GM12878 (cell line): Measurements from ENCODE around the gene ETV3L. TPM values are rescaled to one million over a fixed set of nuclear protein-coding genes. Genes with fewer than 3 reads are reported as not detected.

ENCODE experiments used
- ATF7 ChIP-seq: fragments of 450-650 bp; IDR thresholded peaks from 2 replicates; pipeline ENCODE4 v1.6.1; 2016; ENCODE audit warnings: low read depth, mild to moderate bottlenecking
- BHLHE40 ChIP-seq, 2 experiments: fragments of 450-650 bp in 1 of 2; IDR thresholded peaks; 2 replicates each; pipeline ENCODE4 v1.6.1; 2011 to 2017; ENCODE audit warnings: low read depth in 2 of 2, borderline replicate concordance in 1 of 2, improper control_type of control experiment in 1 of 2, low read length in 1 of 2, mild to moderate bottlenecking in 1 of 2
- DPF2 ChIP-seq: fragments of 450-650 bp; IDR thresholded peaks from 2 replicates; pipeline ENCODE4 v1.6.1; 2017; ENCODE audit warnings: mild to moderate bottlenecking
- E4F1 ChIP-seq: fragments of 450-650 bp; IDR thresholded peaks from 2 replicates; pipeline ENCODE4 v1.6.1; 2018; ENCODE audit warnings: borderline replicate concordance, mild to moderate bottlenecking; ENCODE audit not compliant: partially characterized antibody
- FOS ChIP-seq: IDR thresholded peaks from 3 replicates; pipeline ENCODE4 v1.6.1; 2011; ENCODE audit warnings: borderline replicate concordance; ENCODE audit not compliant: insufficient read length; ENCODE audit errors: extremely low read depth
- FOXK2 ChIP-seq: fragments of 450-650 bp; IDR thresholded peaks from 2 replicates; pipeline ENCODE4 v1.6.1; 2017; ENCODE audit warnings: mild to moderate bottlenecking, moderate library complexity
- IRF5 ChIP-seq: fragments of 450-650 bp; IDR thresholded peaks from 2 replicates; pipeline ENCODE4 v1.6.1; 2017; ENCODE audit warnings: borderline replicate concordance
- JUNB ChIP-seq: IDR thresholded peaks from 2 replicates; pipeline ENCODE4 v1.6.1; 2016; ENCODE audit warnings: antibody characterized with exemption, mild to moderate bottlenecking
- MXI1 ChIP-seq: fragments of 150-350 bp; IDR thresholded peaks from 2 replicates; pipeline ENCODE4 v1.6.1; 2011; ENCODE audit warnings: low read depth, mild to moderate bottlenecking, inconsistent platforms, low read length, improper control_type of control experiment
- NR2C1 ChIP-seq: fragments of 450-650 bp; IDR thresholded peaks from 2 replicates; pipeline ENCODE4 v1.6.1; 2017; ENCODE audit warnings: antibody characterized with exemption, mild to moderate bottlenecking, moderate library complexity
- POU2F2 ChIP-seq: IDR thresholded peaks from 3 replicates; pipeline ENCODE4 v1.6.1; 2011; ENCODE audit warnings: low read depth, mild to moderate bottlenecking, low read length, borderline replicate concordance
- RBBP5 ChIP-seq: fragments of 200-600 bp; sonication (generic); conservative IDR thresholded peaks from 2 replicates; pipeline ENCODE4 v1.6.1; 2016
- SRF ChIP-seq, 2 experiments: IDR thresholded peaks; 2 replicates each; pipeline ENCODE4 v1.6.1; 2011; ENCODE audit warnings: low read depth in 2 of 2, low read length in 2 of 2, mild to moderate bottlenecking in 1 of 2, moderate library complexity in 1 of 2
- TAF1 ChIP-seq: IDR thresholded peaks from 2 replicates; pipeline ENCODE4 v1.6.1; 2011; ENCODE audit warnings: mild to moderate bottlenecking, low read depth, low read length, borderline replicate concordance
- TARDBP ChIP-seq: IDR thresholded peaks from 2 replicates; pipeline ENCODE4 v1.6.1; 2016; ENCODE audit warnings: borderline replicate concordance
- TBL1XR1 ChIP-seq: IDR thresholded peaks from 2 replicates; pipeline ENCODE4 v1.6.1; 2012; ENCODE audit warnings: low read depth, low read length, improper control_type of control experiment
- ZNF207 ChIP-seq: fragments of 450-650 bp; IDR thresholded peaks from 2 replicates; pipeline ENCODE4 v1.6.1; 2014; ENCODE audit warnings: antibody characterized with exemption, mild to moderate bottlenecking, borderline replicate concordance
- ZNF217 ChIP-seq: fragments of 450-650 bp; IDR thresholded peaks from 2 replicates; pipeline ENCODE4 v1.6.1; 2017; ENCODE audit warnings: antibody characterized with exemption, mild to moderate bottlenecking
- ZNF384 ChIP-seq: IDR thresholded peaks from 2 replicates; pipeline ENCODE4 v1.6.1; 2012; ENCODE audit warnings: low read depth, mild to moderate bottlenecking, low read length, improper control_type of control experiment, borderline replicate concordance
- ZNF622 ChIP-seq: fragments of 450-650 bp; IDR thresholded peaks from 2 replicates; pipeline ENCODE4 v1.6.1; 2017; ENCODE audit warnings: mild to moderate bottlenecking, inconsistent platforms
- polyA plus RNA-seq, 11 experiments: library from polyadenylated mRNA; depleted of rRNA in 4 of 11; unstranded in 6 of 11; stranded (reverse) in 5 of 11; fragments of >200 nt; fragmentation: Nextera tagmentation in 4 of 11; fragmentation: Illumina TruSeq in 1 of 11; extraction: Ambion mirVana in 4 of 11; extraction: Trizol in 1 of 11; gene quantifications; 1 replicate in 1 of 11; 2 replicates in 10 of 11; pipeline versions ENCODE4 v1.2.1 to v1.2.3, GENCODE V29; 2011 to 2016; ENCODE audit warnings: inconsistent platforms in 2 of 11, missing spikeins in 2 of 11, low read depth in 1 of 11
- total RNA-seq, 4 experiments: library from RNA; depleted of rRNA in 3 of 4; stranded (reverse); fragments of >200 nt in 3 of 4; fragmentation: Illumina TruSeq in 1 of 4; extraction: Trizol in 1 of 4; gene quantifications; 2 replicates each; pipeline versions ENCODE4 v1.2.1 to v1.2.3, GENCODE V29; 2013 to 2021
- TF ChIP-seq, protein P1 (sequence below): IDR thresholded peaks from 2 replicates; pipeline ENCODE4 v1.6.1; 2011; ENCODE audit warnings: borderline replicate concordance, low read depth, mild to moderate bottlenecking, moderate library complexity, mixed read lengths, low read length; ENCODE audit not compliant: insufficient read depth; ENCODE audit errors: extremely low read length
- TF ChIP-seq, protein P2 (sequence below): IDR thresholded peaks from 2 replicates; pipeline ENCODE4 v1.6.1; 2012; ENCODE audit warnings: mild to moderate bottlenecking, low read depth, low read length

The ETV3L gene
- total and polyA plus RNA-seq, 10 of the 15 experiments (the other 5 are each of a cell fraction or from before 2014, with no cell fraction given) = 0.03 to 1.3 (median 0.44) TPM

- TF ChIP-seq MXI1 (no peak; the same call in 1 of the 2 replicates), ZNF384 (no peak), RBBP5 (no peak), ATF7 (no peak), TARDBP (0 out of 2 replicates have a peak, but pooled peaks have one; percentile 25), SRF (IDR thresholded peaks at IDR 0.05; ENCODE audit: low read depth in 2 of 2, low read length in 2 of 2) (no peak), BHLHE40 (IDR thresholded peaks at IDR 0.05; ENCODE audit: borderline replicate concordance in 1 of 2, low read depth in 2 of 2, low read length in 1 of 2) (peak; percentile 63 to 91; a peak in 3 of 4 replicates), ZNF622 (no peak), ZNF217 (no peak), DPF2 (peak; percentile 92), TBL1XR1 (no peak), NR2C1 (peak; percentile 59; the same call in 1 of the 2 replicates), TAF1 (0 out of 2 replicates have a peak, but pooled peaks have one; percentile 21), IRF5 (no peak), POU2F2 (peak; percentile 14; the same call in 1 of the 3 replicates), JUNB (no peak), FOS (no peak), FOXK2 (no peak), ZNF207 (peak; percentile 85; the same call in 1 of the 2 replicates), E4F1 (peak; percentile 15)
- TF ChIP-seq, protein P1, sequence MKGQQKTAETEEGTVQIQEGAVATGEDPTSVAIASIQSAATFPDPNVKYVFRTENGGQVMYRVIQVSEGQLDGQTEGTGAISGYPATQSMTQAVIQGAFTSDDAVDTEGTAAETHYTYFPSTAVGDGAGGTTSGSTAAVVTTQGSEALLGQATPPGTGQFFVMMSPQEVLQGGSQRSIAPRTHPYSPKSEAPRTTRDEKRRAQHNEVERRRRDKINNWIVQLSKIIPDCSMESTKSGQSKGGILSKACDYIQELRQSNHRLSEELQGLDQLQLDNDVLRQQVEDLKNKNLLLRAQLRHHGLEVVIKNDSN = no peak
- TF ChIP-seq, protein P2, sequence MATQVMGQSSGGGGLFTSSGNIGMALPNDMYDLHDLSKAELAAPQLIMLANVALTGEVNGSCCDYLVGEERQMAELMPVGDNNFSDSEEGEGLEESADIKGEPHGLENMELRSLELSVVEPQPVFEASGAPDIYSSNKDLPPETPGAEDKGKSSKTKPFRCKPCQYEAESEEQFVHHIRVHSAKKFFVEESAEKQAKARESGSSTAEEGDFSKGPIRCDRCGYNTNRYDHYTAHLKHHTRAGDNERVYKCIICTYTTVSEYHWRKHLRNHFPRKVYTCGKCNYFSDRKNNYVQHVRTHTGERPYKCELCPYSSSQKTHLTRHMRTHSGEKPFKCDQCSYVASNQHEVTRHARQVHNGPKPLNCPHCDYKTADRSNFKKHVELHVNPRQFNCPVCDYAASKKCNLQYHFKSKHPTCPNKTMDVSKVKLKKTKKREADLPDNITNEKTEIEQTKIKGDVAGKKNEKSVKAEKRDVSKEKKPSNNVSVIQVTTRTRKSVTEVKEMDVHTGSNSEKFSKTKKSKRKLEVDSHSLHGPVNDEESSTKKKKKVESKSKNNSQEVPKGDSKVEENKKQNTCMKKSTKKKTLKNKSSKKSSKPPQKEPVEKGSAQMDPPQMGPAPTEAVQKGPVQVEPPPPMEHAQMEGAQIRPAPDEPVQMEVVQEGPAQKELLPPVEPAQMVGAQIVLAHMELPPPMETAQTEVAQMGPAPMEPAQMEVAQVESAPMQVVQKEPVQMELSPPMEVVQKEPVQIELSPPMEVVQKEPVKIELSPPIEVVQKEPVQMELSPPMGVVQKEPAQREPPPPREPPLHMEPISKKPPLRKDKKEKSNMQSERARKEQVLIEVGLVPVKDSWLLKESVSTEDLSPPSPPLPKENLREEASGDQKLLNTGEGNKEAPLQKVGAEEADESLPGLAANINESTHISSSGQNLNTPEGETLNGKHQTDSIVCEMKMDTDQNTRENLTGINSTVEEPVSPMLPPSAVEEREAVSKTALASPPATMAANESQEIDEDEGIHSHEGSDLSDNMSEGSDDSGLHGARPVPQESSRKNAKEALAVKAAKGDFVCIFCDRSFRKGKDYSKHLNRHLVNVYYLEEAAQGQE = no peak
These were observed 38.8 kb upstream of the ETV3L start, which contains the start of gene ETV3 (continued) for GRCh38 chr1:157138220-157139051.
